K562 treated with DMSO at 1 percent for 4 hours (cell line): Measurements from ENCODE around the gene RANBP9. TPM values are rescaled to one million over a fixed set of nuclear protein-coding genes. Genes with fewer than 3 reads are reported as not detected.

Experiments used
- total RNA-seq: library from RNA; unstranded; fragments of 300-600 nt; gene quantifications from 2 replicates; pipeline ENCODE4 v1.2.3, GENCODE V29; 2022; ENCODE audit not compliant: insufficient read depth

Gene RANBP9
- total RNA-seq, result 60.1 and 68.3 TPM in 2 replicates

GRCh38 chr6:13711733-13712598 lies at the start of gene RANBP9:
Gene RANBP9 (minus strand): TSS chr6:13711835. CDS start chr6:13711505, 330 bp downstream.

GRCh38 chr6:13614926-13615791 lies 96.5 kb downstream of the RANBP9 start, which contains the start of gene NOL7:
Gene NOL7 (plus strand): TSS chr6:13615335. CDS start chr6:13615359, 24 bp downstream.

GRCh38 chr6:13574571-13575376 lies 136.9 kb downstream of the RANBP9 start, which contains the start of gene SIRT5:
Gene SIRT5 (plus strand): TSS chr6:13574601. CDS start chr6:13584111, 9,510 bp downstream.

Other genes starting within 250 kb of the RANBP9 start
- gene GFOD1, start 224.2 kb downstream of the RANBP9 start, total RNA-seq, result 2.4 and 3.7 TPM in 2 replicates
- gene SIRT5, start 137.2 kb downstream of the RANBP9 start, total RNA-seq, result 5.7 and 5.9 TPM in 2 replicates
- 104 and 115 TPM in 2 replicates for gene NOL7, start 96.5 kb downstream of the RANBP9 start, total RNA-seq
- 19.6 and 21.2 TPM in 2 replicates for gene MCUR1, start 102.7 kb upstream of the RANBP9 start, total RNA-seq
- 6.1 and 10.7 TPM in 2 replicates for gene RNF182, start 213.1 kb upstream of the RANBP9 start, total RNA-seq